Measurements from ENCODE around the gene STOX1. TPM values are rescaled to one million over a fixed set of nuclear protein-coding genes. Genes with fewer than 3 reads are reported as not detected.

Gene STOX1
- total and polyA plus RNA-seq, 2 of the 13 experiments (the other 11 are each of a cell fraction or from before 2014, with no cell fraction given): 2.5 to 6.0 TPM

GRCh38 chr10:68876246-68877138 lies 49.2 kb downstream of the STOX1 start (continued):
- TF ChIP-seq HNRNPLL (IDR thresholded peaks at IDR 0.05; ENCODE audit: low read depth, low read length, poor library complexity, severe bottlenecking) (no peak), CHD2 (IDR thresholded peaks at IDR 0.05; ENCODE audit: low read depth, low read length) (no peak), ZNF788 (CRISPR knock-in tag; IDR thresholded peaks at IDR 0.05; ENCODE audit: borderline replicate concordance) (peak; percentile 66; the same call in 1 of the 2 replicates), IRF2 (CRISPR knock-in tag; IDR thresholded peaks at IDR 0.05) (peak; percentile 74; the same call in 1 of the 2 replicates), TFDP2 (CRISPR knock-in tag; IDR thresholded peaks at IDR 0.05) (peak; percentile 55), PAX8 (CRISPR knock-in tag; IDR thresholded peaks at IDR 0.05; ENCODE audit: borderline replicate concordance) (no peak), KDM5B (CRISPR knock-in tag; IDR thresholded peaks at IDR 0.05; ENCODE audit: borderline replicate concordance) (no peak), SP5 (CRISPR knock-in tag; IDR thresholded peaks at IDR 0.05; ENCODE audit: borderline replicate concordance, low read depth) (peak; percentile 34; the same call in 1 of the 2 replicates), NCOA2 (CRISPR knock-in tag; IDR thresholded peaks at IDR 0.05) (peak; percentile 87), TBL1XR1 (IDR thresholded peaks at IDR 0.05; ENCODE audit: borderline replicate concordance, low read length, partially characterized antibody) (no peak), ZNF710 (CRISPR knock-in tag; IDR thresholded peaks at IDR 0.05; ENCODE audit: borderline replicate concordance) (0 out of 2 replicates have a peak, but pooled peaks have one; percentile 3), HMG20B (CRISPR knock-in tag; conservative IDR thresholded peaks at IDR 0.05) (0 out of 2 replicates have a peak, but pooled peaks have one; percentile 45), YEATS2 (CRISPR knock-in tag; IDR thresholded peaks at IDR 0.05; ENCODE audit: borderline replicate concordance) (no peak), ZNF546 (CRISPR knock-in tag; conservative IDR thresholded peaks at IDR 0.05) (no peak), HMG20A (CRISPR knock-in tag; IDR thresholded peaks at IDR 0.05; ENCODE audit: borderline replicate concordance) (peak; percentile 87; the same call in 1 of the 2 replicates), DBP (CRISPR knock-in tag; IDR thresholded peaks at IDR 0.05; ENCODE audit: not compliant biosample characterization) (no peak), ZNF430 (CRISPR knock-in tag; IDR thresholded peaks at IDR 0.05) (peak; percentile 83; the same call in 1 of the 2 replicates)
- TF ChIP-seq, protein P1, sequence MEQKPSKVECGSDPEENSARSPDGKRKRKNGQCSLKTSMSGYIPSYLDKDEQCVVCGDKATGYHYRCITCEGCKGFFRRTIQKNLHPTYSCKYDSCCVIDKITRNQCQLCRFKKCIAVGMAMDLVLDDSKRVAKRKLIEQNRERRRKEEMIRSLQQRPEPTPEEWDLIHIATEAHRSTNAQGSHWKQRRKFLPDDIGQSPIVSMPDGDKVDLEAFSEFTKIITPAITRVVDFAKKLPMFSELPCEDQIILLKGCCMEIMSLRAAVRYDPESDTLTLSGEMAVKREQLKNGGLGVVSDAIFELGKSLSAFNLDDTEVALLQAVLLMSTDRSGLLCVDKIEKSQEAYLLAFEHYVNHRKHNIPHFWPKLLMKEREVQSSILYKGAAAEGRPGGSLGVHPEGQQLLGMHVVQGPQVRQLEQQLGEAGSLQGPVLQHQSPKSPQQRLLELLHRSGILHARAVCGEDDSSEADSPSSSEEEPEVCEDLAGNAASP (CRISPR knock-in tag; IDR thresholded peaks at IDR 0.05; ENCODE audit: borderline replicate concordance): peak; percentile 66; the same call in 1 of the 2 replicates
- TF ChIP-seq, protein P2, sequence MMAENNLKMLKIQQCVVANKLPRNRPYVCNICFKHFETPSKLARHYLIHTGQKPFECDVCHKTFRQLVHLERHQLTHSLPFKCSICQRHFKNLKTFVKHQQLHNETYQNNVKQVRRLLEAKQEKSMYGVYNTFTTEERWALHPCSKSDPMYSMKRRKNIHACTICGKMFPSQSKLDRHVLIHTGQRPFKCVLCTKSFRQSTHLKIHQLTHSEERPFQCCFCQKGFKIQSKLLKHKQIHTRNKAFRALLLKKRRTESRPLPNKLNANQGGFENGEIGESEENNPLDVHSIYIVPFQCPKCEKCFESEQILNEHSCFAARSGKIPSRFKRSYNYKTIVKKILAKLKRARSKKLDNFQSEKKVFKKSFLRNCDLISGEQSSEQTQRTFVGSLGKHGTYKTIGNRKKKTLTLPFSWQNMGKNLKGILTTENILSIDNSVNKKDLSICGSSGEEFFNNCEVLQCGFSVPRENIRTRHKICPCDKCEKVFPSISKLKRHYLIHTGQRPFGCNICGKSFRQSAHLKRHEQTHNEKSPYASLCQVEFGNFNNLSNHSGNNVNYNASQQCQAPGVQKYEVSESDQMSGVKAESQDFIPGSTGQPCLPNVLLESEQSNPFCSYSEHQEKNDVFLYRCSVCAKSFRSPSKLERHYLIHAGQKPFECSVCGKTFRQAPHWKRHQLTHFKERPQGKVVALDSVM (CRISPR knock-in tag; IDR thresholded peaks at IDR 0.05): peak; percentile 45; the same call in 1 of the 2 replicates
- TF ChIP-seq, protein P3, sequence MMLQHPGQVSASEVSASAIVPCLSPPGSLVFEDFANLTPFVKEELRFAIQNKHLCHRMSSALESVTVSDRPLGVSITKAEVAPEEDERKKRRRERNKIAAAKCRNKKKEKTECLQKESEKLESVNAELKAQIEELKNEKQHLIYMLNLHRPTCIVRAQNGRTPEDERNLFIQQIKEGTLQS (CRISPR knock-in tag; IDR thresholded peaks at IDR 0.05): no peak
